Kidney (tissue), 14 donors: ENCODE data around the gene KLHDC7A. TPM values are rescaled to one million over a fixed set of nuclear protein-coding genes. Genes with fewer than 3 reads are reported as not detected.

Experiments
- DNase-seq, 5 donors: peaks; one replicate each; pipeline ENCODE4 v3.0.0-alpha.2; 2013 to 2020
- FAIRE-seq: peaks from 2 replicates; lab custom pipeline; 2012; peaks lifted over from hg19 to GRCh38; lab: Jason Lieb, UNC
- H3K27ac ChIP-seq, 2 donors: one replicate each; pipeline ENCODE4 v1.7.0; 2013; ENCODE audit warnings: low read depth in 2 of 2, low read length in 2 of 2, inconsistent platforms in 1 of 2
- H3K27me3 ChIP-seq: one replicate; pipeline ENCODE4 v1.7.1; 2013; ENCODE audit warnings: low read length, inconsistent platforms; ENCODE audit not compliant: control insufficient read depth, insufficient read depth
- H3K36me3 ChIP-seq, 3 donors: one replicate each; pipeline versions ENCODE4 v1.7.0 to v1.7.1; 2013; ENCODE audit warnings: low read length in 3 of 3, control low read depth in 1 of 3, inconsistent platforms in 1 of 3; ENCODE audit not compliant: insufficient read depth in 3 of 3, control insufficient read depth in 2 of 3
- H3K4me1 ChIP-seq, 3 donors: one replicate each; pipeline versions ENCODE4 v1.7.0 to v1.7.1; 2013; ENCODE audit warnings: low read length in 3 of 3, inconsistent platforms in 1 of 3, low read depth in 1 of 3; ENCODE audit not compliant: control insufficient read depth in 2 of 3, insufficient read depth in 2 of 3
- H3K4me3 ChIP-seq, 3 donors: one replicate each; pipeline versions ENCODE4 v1.7.0 to v1.8.1; 2013; ENCODE audit warnings: low read length in 3 of 3, control low read depth in 1 of 3, inconsistent platforms in 1 of 3
- H3K9ac ChIP-seq, 3 donors: one replicate each; pipeline versions ENCODE4 v1.7.0 to v1.7.1; 2013; ENCODE audit warnings: low read length in 3 of 3, control low read depth in 1 of 3, inconsistent platforms in 1 of 3
- H3K9me3 ChIP-seq, 3 donors: one replicate each; pipeline versions ENCODE4 v1.7.0 to v1.7.1; 2013; ENCODE audit warnings: low read length in 3 of 3, control low read depth in 1 of 3, inconsistent platforms in 1 of 3; ENCODE audit not compliant: control insufficient read depth in 2 of 3, insufficient read depth in 1 of 3
- intact Hi-C: fragments of 100-400 bp; cut with DNase I; formaldehyde crosslinking; loops from one replicate; pipeline ENCODE4 v1.11.1; 2022
- polyA plus RNA-seq: library from polyadenylated mRNA; stranded (reverse); fragments of 350-450 nt; fragmentation: Illumina TruSeq; extraction: RNeasy Lipid Tissue Mini Kit (QIAGEN cat#74804); gene quantifications from one replicate; pipeline ENCODE4 v1.2.3, GENCODE V29; 2014; ENCODE audit warnings: low read depth, low replicate concordance; ENCODE audit not compliant: insufficient read depth
- total RNA-seq: library from RNA; stranded (reverse); fragmentation: NEBNext Ultra II Directional; extraction: Animal tissue kit (Norgen Biotek cat#: 25700); gene quantifications from one replicate; pipeline ENCODE4 v1.2.1, GENCODE V29; 2021
- TF ChIP-seq, protein P1 (sequence below): IDR thresholded peaks from 3 replicates; pipeline ENCODE4 v1.5.1; 2012; ENCODE audit warnings: mild to moderate bottlenecking, moderate library complexity, borderline replicate concordance; ENCODE audit not compliant: insufficient read depth; ENCODE audit errors: extremely low read depth
- donor health status: control.
- donor health status: control.
- donor health status: control.
- donor health status: control.
- donor health status: control.
- donor health status: DM: yes; HTN: yes; CAD: no.
- donor health status: Normal renal cell carcinoma (clear cell type).

The KLHDC7A gene
- total and polyA plus RNA-seq, 2 donors from 2014 or later: 25.8 to 28.0 TPM

DNA sequence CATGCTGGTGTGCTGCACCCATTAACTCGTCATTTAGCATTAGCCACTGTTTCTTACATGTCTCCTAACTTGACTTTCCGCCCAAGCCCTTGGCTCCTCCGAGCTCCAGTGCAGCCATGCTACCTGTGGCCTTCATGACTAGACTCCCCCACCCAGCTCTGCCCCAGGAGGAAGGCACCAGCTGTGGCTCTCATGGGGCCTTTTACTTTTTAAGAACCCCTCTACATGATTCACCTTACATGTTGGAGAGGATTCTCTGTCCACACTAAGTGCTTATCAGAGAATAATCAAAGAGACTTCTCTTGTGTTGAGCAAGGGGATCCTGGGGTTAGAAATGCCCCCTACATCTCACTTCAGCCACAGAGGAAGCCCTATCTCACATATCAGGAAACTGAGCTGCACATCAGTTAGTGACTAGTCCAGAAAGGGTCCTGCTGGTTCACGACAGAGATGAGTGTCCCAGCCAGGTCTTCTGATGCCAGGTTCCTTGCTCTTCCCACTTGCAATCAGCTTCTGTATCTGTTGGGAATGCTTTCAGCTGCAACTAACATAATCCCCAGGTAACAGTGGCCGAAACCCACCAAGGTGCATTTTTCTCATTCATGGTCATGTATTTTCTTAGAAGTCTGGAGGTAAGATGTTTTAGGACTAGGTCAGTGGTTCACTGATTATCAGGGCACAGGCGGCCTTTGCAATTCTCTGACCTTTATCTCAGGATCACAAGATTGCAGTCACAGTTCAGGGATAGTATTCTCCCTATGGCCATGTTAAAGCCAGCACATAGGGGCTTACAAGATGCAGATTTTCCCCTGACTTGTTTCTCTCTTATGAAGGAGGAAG is 45.9 kb downstream of the KLHDC7A start:
- intact Hi-C loops: no loop called here
- H3K9ac ChIP-seq: no peak overlapping the region
- no peaks in the 10 kb centered on the region for H3K4me1 ChIP-seq
- no peak overlapping the region for H3K4me3 ChIP-seq
- TF ChIP-seq, protein P1, sequence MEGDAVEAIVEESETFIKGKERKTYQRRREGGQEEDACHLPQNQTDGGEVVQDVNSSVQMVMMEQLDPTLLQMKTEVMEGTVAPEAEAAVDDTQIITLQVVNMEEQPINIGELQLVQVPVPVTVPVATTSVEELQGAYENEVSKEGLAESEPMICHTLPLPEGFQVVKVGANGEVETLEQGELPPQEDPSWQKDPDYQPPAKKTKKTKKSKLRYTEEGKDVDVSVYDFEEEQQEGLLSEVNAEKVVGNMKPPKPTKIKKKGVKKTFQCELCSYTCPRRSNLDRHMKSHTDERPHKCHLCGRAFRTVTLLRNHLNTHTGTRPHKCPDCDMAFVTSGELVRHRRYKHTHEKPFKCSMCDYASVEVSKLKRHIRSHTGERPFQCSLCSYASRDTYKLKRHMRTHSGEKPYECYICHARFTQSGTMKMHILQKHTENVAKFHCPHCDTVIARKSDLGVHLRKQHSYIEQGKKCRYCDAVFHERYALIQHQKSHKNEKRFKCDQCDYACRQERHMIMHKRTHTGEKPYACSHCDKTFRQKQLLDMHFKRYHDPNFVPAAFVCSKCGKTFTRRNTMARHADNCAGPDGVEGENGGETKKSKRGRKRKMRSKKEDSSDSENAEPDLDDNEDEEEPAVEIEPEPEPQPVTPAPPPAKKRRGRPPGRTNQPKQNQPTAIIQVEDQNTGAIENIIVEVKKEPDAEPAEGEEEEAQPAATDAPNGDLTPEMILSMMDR: no peak
- no peaks in the 10 kb centered on the region for H3K9me3 ChIP-seq
- FAIRE-seq (no peak), DNase-seq (no peak)
- no peaks in the 10 kb centered on the region for H3K27me3 ChIP-seq
- H3K27ac ChIP-seq: no peak overlapping the region
- H3K36me3 ChIP-seq: no peaks in the 10 kb centered on the region

DNA sequence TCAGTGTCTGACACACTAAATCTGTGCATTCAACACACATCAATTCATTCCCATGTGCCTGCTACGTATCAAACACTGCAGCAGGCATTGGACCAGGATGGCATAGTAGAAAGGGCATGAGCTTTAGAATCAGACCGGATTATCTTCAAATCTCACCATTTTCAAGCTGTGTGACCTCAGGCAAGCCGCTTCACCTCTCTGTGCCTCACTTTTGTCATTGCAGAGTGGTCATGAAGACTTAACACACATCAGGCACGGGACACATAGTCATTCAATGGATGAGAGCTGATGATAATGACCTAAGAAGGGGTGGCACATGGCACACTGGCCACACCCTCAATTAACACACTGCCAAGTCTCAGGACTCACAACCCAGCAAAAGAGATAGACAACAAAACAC is 46.8 kb downstream of the KLHDC7A start:
- H3K4me1 ChIP-seq: no peaks in the 10 kb centered on the region
- TF ChIP-seq, protein P1: no peak
- no peak overlapping the region for H3K9ac ChIP-seq
- H3K27me3 ChIP-seq: no peaks in the 10 kb centered on the region
- no peak for FAIRE-seq
- intact Hi-C loops: no loop called here
- no peak for DNase-seq
- no peaks in the 10 kb centered on the region for H3K36me3 ChIP-seq
- no peak overlapping the region for H3K4me3 ChIP-seq
- H3K9me3 ChIP-seq: no peaks in the 10 kb centered on the region
- no peak overlapping the region for H3K27ac ChIP-seq

DNA sequence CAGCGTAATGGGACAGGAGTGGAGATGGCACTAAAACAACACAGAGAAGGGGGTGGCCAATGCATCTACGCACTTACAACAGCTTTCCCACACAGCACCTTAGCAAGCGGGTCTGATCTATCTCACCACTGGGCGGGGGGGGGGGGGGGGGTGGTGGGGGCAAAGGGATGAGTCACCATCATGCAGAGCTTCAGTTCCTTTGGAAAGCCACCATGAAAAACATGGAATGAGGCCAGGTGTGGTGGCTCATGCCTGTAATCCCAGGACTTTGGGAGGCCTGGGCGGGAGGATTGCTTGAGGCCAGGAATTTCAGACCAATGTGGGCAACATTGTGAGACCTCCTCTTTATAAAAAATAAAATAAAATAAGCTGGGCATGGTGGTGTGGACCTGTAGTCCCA is 47.2 kb downstream of the KLHDC7A start:
- H3K36me3 ChIP-seq: no peaks in the 10 kb centered on the region
- no peak overlapping the region for H3K9ac ChIP-seq
- DNase-seq (no peak), FAIRE-seq (no peak)
- H3K9me3 ChIP-seq: no peaks in the 10 kb centered on the region
- no peak overlapping the region for H3K4me3 ChIP-seq
- no peaks in the 10 kb centered on the region for H3K27me3 ChIP-seq
- no peak overlapping the region for H3K27ac ChIP-seq
- H3K4me1 ChIP-seq: no peaks in the 10 kb centered on the region
- intact Hi-C loops: no loop called here
- TF ChIP-seq, protein P1: no peak
